ENCODE results near the gene COL11A2.

- no peak for TF ChIP-seq POLR2A (IDR thresholded peaks at IDR 0.05)
- TF ChIP-seq, protein P1, sequence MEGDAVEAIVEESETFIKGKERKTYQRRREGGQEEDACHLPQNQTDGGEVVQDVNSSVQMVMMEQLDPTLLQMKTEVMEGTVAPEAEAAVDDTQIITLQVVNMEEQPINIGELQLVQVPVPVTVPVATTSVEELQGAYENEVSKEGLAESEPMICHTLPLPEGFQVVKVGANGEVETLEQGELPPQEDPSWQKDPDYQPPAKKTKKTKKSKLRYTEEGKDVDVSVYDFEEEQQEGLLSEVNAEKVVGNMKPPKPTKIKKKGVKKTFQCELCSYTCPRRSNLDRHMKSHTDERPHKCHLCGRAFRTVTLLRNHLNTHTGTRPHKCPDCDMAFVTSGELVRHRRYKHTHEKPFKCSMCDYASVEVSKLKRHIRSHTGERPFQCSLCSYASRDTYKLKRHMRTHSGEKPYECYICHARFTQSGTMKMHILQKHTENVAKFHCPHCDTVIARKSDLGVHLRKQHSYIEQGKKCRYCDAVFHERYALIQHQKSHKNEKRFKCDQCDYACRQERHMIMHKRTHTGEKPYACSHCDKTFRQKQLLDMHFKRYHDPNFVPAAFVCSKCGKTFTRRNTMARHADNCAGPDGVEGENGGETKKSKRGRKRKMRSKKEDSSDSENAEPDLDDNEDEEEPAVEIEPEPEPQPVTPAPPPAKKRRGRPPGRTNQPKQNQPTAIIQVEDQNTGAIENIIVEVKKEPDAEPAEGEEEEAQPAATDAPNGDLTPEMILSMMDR (IDR thresholded peaks at IDR 0.05): no peak
Observed at GRCh38 chr6:33168284-33168601, 24.0 kb downstream of the COL11A2 start.
